Cortex of kidney (tissue), 1 donor: ENCODE results near the gene SQOR.

ENCODE experiments used
- DNase-seq: peaks from one replicate; lab custom pipeline; 2025; lab: John Stamatoyannopoulos, UW

SQOR gene

DNA sequence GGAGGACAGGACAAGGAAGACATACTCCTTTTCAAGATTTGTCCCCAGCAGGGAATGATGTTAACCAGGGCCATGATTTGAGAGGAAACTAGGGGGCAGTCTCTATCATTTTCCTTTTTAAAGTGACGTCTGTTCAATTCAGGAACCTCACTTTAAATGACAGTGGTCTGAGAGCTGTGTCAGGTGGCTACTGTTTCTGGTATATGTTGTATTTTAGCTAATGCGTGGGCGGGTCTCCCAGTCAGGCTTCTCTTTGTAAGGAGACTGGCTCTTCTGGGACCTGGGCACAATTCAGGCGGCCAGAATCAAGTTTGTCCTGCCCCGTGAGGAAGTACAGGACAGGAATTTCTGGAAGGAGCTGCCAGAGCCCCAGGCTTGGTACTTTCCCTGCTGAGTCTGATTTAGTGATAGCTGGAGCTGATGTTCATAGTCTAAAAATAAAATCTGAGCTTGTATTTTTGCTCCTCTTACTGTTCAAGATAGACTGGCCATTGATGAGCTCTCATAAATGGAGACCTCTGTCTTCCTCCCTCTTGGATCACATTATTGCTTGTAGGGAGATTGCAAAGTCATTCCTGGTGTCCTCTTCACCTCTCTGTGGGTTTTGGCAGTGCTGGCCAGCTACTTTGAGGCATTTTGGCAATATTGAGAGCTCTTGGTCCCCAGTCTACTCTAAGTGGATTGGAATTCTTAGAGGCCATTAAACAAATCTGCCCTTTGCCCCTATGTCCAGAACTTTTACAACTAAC lies 25.6 kb downstream of the SQOR start:
- DNase-seq = no peak

DNA sequence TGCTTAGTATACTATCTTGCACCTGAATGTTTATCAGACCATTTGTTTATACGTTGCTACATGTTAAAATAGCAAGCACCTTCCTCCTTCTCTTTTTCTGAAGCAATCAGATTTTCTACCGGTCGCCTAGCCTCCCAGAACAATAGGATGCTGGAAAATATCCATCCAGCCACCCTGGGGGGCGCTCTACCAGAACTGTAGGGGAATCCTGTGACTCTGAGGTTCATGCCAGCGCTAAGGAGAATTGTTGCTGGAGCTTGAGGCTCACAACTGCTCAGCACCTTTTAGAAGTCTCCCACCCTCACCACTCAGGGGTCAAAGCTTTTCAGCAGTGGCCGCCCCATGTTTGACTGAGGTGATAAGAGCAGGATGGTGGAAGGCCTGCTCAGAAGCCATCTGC lies 27.5 kb downstream of the SQOR start:
- no peak for DNase-seq

DNA sequence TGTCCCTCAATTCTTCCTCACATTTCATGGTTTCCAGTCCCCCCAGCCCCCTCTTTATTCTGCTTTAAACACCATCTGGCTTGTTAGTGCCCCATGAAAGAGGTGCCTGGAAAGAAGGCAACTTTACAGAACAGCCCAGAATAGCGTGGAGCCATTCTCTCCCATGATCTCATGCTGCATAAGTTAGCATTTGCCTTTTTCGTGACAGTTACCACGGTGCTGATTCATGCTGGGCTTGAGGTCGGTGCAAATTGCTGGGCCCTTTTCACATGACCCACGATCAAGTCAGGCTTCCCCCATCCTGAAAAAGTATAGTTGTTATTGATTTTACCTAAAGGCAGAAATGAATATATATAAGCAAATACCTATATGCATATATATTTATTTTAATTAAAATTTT lies 29.6 kb downstream of the SQOR start:
- no peak for DNase-seq

DNA sequence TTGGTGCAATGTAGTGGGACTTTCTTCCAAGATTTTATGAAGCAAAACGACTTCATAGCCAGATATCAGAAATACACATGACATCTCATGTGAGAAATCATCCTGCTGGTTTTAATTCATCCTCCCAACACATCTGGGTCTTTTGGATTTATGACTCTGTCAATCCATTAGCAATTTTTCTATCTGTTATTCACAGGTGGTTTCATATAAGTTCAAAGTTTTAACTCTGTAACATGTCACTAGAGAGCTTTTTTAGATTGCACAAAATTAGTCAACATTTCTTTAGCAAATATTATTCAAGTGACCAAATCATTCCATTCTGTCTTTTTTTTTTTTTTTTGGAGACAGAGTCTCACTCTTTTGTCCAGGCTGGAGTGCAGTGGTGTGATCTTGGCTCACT lies 30.4 kb downstream of the SQOR start:
- DNase-seq = no peak

DNA sequence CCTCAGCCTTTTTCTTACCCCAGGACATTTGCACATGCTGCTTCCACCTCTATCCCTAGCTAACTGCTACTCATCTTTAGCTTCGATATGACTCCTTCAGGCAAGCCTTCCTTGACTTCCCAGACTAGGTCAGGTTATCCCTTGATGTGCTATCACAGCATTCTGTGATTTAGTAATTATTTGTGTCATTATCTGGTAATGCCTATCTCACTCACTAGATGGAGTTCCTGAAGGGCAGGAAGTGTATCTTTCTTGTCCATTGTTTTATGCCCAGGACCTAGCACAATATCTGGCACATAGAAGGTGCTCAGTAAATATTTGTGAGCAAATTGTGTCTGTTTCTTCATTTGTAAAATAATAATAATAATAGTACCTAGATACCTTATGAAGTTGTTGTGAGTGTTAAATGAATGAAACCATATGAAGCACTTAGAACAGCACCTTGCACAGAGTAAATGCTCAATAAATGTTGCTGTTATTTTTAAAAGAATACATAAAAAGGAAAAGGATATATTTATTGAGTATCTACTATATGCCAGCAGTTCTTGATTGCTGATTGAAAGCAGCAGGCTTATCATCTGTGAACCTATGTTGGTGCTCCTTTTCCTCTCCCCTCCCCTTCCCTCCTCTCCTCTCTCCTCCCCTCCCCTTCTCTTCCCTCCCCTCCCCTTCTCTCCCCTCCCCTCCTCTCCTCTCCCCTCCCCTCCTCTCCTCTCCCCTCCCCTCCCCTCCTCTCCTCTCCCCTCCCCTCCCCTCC lies 31.5 kb downstream of the SQOR start:
- DNase-seq = no peak

DNA sequence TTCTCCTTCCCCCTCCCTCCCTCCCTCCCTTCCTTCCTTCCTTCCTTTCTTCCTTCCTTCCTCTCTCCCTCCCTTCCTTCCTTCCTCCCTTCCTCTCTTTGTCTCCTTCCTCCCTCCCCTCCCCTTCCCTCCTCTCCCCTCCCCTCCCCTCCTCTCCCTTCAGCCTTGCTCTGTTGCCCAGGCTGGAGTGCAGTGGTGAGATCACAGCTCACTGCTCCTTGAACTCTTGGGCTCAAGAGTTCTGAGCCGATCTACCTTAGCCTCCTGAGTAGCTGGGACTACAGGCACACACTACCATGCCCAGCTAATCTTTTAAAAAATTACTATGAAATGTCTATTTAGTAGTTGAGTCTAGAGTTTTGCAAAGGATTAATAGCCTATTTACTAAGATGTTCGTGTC lies 32.2 kb downstream of the SQOR start:
- DNase-seq = no peak

DNA sequence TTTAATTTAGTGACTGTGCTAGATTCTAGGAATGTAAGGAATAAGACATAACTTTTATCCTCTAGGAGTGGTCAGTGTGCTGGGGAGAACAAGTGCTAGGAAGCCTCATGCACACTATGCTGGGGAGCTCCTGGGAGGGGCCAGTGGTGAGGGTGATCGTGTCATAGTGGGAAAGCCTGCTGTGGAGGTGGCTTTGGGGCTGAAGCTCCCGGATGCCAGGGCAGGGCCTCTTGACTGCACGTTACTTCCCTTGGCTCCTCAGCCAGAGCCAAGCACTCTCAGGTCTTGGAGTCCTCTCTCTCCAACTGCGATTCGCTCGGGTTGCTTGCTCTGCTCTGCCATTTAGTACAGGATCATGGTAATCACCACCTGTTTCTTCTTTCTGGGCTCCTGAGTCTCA lies 33.6 kb downstream of the SQOR start:
- DNase-seq = no peak

DNA sequence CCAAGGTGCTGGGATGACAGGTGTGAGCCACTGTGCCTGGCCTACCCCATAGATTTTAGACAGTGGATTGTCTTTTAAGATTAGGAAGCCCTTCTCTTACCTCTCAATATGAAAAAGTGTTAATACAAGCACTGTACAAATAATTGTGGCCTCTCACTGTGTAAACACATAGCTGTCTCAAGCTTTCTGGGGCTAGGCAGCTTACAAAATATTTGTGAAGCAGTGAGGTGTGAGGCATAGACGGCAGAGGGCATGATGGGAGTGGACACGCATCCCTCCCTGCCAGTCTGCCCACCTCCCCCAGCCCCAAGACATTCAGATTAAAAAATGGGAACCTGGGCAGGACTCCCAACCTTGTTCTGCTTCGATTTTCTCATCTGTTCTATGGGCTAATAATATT lies 34.6 kb downstream of the SQOR start:
- no peak for DNase-seq

DNA sequence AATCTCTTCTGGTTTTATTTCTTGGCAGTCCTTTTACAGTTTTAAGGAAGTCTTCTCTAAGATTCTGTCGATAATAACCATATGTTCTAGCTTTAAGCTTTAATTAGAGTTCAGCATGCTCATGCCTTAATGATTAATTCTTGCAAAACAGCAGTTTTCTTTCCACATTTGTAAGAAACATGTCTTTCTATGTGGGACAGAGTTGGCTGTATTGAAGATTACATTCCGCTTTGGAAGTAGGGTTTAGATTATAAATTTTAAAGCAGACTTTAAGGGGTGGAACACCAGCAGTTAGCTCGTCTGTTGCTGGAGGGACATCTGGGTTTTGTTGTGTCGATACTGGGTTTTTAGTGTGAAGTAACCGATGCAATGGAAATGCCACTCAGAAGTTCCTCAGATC lies 35.3 kb downstream of the SQOR start:
- DNase-seq = no peak

DNA sequence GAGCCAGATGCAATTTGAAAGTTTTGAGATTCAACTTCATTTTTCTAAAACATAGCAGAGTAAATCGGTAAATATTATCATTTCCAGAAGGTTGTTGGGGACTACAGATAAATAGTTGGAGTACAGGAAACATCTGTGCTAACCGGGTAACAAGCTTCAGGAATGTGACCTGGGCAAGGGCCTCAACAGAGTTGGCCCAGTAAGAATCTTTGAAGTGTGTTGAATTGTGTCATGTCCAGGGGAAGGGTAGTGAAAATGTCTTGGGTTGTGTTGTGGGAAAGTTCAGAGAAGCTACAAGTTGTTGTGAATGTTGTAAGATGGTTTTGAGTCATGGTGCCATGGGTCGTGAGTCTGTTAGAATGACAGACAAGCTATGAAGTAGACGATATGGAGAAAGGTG lies 35.7 kb downstream of the SQOR start:
- no peak for DNase-seq

DNA sequence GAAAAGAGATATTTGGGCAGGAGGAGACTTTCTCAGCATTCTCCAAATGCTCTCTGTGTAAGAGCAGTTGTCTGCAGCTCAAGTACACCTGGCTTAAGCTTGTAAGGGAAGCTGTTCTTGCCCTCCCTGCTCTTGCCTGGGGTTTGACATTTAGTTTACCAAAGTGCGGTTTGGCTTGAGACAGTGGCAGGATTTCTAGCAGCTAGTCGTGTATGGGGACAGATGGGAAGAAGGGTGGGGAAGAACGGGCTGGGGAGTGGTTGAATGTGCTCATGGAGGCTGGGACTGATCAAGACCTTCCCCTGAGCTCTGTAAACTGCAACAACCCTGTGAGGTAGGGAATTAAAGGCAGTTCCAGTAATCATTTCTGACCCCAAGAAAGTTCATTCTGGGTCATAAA lies 39.8 kb downstream of the SQOR start:
- no peak for DNase-seq

DNA sequence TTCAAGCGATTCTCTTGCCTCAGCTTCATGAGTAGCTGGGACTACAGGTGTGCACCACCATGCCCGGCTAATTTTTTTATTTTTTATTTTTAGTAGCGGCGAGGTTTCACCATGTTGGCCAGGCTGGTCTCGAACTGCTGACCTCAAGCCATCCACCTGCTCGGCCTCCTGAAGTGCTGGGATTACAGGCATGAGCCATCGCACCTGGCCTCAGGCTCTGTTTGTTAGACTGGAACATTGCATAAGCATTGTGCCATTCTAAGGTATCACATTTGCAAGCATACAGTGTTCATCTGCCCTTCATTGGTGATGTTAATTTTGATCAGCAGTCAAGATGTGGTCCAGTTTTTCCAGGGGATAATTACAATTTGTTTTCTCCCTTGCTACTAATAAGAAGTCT lies 43.0 kb downstream of the SQOR start:
- no peak for DNase-seq

DNA sequence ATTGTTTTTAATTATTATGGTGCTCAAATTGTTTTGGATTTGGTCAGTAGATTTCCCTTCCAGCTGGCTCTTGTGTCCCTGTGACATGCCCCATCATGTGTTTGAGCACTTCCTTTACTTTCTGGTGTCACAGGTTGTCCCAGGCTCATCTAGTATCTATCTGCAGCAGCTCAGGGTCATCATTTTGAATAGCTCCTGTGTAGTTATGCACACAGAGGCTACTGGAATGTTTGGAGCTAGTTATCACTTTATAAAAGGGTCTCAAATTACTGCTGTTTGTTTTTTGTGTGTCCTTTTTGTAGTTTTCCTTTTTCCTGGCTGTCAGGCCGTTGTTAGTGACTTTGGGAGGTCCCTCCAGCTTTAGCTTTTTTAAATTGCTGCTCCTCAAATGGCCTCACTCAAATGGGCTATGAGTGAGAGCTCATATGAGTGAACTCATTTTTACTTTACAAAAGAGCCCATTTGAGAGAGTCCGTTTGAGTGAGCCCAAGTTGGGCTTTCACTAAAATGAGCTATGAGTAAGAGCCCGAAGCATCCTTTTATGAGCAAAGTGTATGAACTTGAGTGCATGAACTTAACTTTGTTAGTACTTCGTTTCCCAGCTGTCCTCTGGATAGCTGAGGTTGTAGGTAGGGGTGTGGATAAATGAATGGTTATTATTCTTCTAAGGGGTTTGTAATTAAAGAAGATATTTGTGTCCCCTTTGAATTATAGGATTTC lies 43.8 kb downstream of the SQOR start:
- DNase-seq = no peak

DNA sequence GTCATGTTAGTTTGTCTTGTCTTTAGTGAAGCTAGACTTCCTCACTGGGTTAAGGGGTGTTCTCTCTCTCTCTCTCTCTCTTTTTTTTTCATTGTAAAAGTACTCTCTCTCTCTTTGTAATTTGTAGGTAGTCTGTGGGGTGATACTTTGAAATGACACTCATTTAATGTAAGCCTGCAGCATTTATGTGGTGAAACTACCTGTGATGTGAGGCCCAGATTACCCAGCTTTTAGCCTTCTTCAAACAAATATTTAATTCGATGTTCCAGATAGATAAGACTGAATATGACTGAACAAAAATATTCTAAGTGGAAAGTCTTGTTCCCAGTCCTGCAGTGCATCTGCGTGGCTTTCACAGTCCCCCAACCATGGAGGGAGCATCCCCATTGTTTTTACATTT lies 49.7 kb downstream of the SQOR start:
- no peak for DNase-seq

DNA sequence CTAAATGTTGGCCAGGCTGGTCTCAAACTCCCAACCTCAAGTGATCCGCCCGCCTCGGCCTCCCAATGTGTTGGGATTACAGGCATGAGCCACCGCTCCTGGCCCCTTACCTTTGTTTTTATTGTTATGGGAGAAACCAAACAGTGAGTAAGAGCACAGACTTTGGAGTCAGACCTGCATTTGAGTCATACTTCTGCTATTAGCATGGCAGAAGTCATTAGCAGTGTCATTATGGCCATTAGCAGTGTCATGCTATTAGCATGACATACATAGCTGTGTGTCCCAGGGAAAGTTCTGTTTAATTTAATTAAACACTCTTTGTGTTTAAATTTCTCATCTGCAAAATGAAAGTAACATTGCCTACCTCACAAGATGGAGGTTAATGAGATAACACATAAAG lies 54.8 kb downstream of the SQOR start:
- DNase-seq = no peak

DNA sequence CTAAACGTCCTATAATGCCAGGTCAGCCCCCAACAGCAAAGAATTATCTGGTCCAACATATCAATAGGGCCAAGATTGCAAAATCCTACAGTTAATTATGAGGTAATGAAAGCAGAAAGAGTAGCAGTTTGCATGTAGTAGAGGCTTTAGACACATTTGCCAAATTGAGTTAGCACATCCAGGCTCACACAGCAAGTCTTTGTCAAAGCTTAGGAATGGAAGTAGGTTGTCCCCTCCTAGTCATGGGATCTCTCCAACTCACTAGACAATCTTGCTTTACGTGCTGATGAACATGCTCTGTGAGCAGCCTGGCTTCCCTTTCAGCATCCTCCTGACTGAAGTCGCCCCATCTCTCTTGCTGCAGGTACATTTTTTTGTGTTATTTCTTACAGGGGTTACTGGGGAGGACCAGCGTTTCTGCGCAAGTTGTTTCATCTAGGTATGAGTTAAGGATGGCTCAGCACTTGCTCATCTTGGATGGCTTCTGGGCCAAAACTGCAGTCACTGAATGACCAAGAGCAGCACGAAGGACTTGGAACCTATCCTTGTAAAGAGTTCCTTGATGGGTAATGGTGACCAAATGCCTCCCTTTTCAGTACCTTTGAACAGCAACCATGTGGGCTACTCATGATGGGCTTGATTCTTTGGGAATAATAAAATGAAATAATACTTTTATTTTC lies 55.9 kb downstream of the SQOR start:
- DNase-seq = no peak

DNA sequence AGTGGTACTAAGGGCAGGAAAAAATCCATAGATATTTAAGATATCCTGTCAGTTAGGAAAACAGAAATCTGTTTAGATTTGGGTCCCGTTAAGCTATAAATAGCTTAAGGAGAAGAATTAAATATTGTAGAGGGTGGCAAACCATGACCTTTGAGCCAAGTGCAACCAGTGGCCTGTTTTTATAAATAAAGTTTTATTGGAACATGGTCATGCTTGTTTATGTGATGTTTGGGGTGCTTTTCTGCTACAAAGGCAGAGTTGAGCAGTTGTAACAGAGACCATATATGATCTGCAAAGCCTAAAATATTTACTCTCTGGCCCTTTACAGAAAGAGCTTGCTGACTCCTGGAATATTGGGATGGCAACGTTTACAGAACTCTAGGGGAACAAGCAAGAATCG lies 66.3 kb downstream of the SQOR start:
- DNase-seq = no peak

DNA sequence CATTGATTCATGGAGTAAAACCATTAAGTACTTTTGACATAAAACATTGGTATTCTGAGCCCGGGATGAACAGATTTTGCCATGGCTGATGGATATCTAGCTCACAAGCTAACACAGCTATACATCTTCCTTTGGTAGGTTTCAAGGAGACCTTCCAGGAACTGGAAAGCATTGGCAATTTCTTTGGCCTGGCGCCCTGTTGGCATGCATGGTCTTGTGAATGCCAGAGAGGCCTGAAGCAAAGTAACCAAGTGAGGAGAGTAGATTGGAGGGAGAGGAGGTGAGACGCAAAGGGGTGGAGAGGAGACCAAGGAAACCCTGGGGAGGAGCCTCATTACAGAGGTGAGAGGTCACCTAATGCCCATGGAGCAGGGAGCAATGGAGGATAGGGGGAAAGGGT lies 67.2 kb downstream of the SQOR start:
- DNase-seq = no peak

DNA sequence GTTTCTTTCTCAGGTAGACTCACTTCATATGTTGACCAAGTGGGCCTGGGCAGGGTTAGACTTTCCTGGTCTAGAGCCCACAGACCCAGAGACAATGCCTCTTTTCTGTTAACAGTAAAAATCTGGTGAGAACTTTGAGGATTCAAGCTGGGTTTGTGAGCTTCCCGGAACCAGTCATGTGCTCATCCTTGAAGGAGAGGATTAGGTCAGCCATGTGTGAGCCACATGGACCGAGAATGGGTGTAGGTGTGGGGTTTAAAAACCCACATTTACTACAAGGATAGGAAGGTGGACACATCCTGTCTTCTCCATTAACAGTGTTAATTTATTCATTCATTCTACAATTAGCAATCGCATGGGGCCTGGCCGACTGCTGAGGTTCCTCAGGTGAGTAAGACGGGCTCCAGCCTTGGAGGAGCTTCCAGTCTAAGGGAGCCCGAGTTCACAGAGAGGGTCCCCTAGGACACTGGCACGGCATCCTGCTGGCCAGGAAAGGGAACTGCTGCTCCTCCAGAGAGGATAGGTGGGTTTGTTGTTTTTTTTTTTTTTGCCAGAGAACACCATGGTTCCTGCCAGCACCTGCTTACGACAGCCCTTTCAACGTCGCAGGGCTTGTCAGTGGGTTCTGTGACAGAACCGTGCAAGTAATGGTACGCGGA lies 69.0 kb downstream of the SQOR start:
- no peak for DNase-seq

DNA sequence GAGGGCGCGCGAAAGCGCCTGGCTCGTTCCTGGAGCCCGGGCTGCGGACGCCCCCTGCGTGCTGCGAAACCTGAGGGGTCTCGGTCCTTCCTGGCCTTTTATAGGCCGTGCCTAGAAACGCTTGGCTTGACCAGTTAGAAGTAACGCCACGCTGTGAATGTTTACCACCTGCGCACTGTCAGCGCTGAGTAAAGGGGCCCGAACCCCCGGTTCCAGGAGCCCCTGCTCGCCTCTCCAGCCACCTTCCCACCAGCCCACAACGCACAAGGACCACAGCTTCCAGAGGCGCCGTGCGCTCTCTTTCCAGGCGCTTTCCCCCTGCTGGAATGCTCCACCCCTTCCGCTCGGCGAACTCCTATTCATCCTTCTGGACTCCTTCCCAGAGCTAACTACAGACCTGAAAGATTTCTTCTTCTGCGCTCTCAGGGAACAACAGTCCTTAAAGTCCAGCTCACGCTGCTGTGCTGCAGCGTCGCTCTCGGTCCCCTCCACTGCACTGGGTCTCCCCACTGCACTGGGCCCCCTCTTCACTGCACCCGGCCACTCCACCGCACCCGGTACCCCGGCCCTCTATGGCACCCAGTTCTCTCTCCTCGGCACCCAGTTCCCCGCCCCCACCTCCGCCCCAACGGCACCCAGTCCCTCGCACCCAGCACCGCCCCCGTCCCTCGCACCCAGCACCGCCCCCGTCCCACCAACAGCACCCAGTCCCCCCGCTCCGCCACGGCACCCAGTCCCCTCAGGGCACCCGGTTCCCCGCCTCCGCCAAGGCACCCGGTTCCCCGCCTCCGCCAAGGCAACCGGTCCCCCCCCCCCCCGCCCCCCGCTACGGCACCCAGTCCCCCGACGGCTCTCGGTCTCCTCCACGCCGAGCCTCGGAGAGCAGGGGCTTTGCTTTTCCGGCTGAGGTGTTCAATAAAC lies 69.8 kb downstream of the SQOR start:
- DNase-seq = no peak
